SIG-M5 treated with dmso at 0.1 percent for 504 hours (cell line): ENCODE data around the gene SNX13.

Source experiments
- DNase-seq: peaks from one replicate; lab custom pipeline; 2025; ENCODE audit not compliant: unreplicated experiment; lab: John Stamatoyannopoulos, UW

SNX13 gene

GRCh38 chr7:17940302-17940883 lies at the start of gene SNX13:
TSS of gene SNX13 (minus strand) at chr7:17940494. CDS start at chr7:17940295, 199 bp downstream.
- DNase-seq, result peak; percentile 83

GRCh38 chr7:17989546-17989945 lies 49.3 kb upstream of the SNX13 start:
- DNase-seq, result no peak

GRCh38 chr7:17988858-17989257 lies 48.6 kb upstream of the SNX13 start:
- DNase-seq, result no peak

GRCh38 chr7:17988141-17988540 lies 47.8 kb upstream of the SNX13 start:
- DNase-seq, result no peak

DNA sequence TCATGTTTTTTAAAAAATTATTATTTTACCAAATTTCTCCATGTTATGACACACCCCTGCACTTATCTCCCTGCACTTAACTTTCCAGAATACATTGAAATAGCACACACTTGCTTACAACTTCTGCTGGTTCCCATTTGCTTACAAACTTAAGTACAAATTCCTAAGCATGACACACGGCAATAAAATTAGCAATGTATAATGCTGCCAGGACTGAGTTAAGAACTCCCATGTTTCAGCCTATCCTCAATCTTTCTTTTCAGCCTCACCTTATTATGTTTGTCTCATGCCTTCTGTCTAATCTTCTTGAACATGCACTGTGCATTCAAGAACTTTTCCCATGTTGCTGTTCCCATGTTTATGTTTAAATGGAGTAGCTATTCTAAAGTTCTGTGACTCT lies 46.6 kb upstream of the SNX13 start:
- DNase-seq, result no peak

GRCh38 chr7:17985473-17986239 lies 45.4 kb upstream of the SNX13 start:
- no peak for DNase-seq

DNA sequence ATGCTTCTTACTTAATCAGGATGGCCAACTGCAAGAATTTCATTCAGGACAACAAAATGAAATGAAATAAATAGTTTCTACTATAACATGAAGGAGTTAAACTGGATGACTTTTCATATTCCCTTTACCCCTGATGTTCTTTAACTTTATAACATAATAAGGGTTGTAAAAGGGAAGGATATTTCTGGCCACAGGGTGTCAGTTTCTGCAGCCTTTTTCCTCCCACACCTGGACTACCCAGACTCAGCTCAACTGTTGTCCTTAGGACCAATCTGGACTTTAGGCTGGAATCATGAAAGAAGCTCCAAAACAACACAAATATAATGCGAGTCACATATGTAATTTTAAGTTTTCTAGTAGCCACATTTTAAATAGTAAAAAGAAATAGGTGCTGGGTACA lies 44.0 kb upstream of the SNX13 start:
- no peak for DNase-seq

DNA sequence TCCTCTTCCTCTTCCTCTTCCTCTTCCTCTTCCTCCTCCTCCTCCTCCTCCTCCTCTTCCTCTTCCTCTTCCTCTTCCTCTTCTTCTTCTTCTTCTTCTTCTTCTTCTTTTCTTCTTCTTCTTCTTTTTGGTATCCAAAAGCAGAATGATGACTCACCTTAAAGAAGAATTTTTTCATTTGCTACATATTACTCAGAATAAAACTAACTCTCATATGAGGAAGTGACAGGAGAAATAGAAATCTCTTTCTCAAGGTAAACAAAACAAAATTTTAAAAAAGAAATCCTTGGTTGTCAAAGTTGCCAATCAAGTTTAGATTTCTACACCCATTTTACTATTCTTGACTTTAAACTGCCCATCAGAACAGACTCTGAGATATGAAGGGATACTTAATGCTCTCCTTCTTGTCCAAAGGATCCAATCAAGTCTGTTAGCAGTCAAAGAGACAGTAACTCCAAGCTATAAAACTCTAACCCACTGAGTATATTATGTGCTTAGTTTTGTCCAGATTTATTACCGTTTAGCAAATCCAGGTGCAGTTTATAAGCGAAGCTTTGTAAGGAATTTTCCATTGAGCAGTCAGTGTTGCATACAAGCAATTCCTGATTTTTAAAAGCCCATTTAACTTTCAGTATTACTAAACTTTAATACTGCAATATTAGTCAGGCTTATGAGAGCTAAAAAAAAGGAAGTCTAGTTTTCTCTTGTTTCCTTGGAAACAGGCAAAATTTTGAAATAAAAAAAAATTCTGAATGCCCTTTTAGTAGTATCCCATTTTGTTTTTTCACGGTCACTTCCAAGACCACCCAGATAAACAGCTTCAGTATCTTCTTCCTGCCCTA lies 43.1 kb upstream of the SNX13 start:
- DNase-seq, result peak; percentile 14

DNA sequence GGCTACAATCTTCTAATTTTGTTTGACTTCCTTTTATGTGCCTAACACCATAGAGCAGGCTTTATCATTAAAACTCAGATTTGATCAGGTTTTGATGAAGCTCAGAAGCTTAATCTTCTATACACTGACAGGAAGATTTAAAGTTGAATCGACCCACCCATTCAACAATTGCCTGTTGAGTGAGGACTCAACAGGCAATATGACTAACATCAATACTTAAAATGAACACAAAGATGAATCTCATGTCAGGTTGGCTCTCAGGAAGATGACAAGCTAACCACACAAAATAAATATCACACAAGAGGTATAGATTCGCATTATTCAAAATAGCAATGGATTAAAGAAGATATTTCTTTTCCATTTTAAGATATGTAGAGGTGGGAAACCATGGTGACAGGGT lies 36.7 kb upstream of the SNX13 start:
- no peak for DNase-seq

DNA sequence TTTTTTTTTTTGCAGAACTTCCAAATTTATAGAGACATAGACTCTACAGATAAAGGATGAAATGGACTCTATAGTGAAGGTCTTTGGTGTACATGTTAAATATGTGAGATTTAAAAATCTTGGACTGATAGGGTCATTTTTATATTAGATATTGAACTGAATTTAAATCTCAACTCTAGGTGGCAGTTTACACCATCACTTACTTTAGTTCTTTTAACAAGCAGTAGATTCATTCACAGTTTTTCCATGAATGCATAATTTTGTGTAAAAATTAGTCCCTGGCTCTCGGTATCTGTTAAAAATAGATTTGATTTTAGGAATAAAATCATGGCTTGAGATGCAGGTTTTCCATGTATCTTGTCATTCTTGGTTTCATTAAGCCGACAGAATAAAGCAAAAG lies 31.1 kb upstream of the SNX13 start:
- DNase-seq, result no peak

DNA sequence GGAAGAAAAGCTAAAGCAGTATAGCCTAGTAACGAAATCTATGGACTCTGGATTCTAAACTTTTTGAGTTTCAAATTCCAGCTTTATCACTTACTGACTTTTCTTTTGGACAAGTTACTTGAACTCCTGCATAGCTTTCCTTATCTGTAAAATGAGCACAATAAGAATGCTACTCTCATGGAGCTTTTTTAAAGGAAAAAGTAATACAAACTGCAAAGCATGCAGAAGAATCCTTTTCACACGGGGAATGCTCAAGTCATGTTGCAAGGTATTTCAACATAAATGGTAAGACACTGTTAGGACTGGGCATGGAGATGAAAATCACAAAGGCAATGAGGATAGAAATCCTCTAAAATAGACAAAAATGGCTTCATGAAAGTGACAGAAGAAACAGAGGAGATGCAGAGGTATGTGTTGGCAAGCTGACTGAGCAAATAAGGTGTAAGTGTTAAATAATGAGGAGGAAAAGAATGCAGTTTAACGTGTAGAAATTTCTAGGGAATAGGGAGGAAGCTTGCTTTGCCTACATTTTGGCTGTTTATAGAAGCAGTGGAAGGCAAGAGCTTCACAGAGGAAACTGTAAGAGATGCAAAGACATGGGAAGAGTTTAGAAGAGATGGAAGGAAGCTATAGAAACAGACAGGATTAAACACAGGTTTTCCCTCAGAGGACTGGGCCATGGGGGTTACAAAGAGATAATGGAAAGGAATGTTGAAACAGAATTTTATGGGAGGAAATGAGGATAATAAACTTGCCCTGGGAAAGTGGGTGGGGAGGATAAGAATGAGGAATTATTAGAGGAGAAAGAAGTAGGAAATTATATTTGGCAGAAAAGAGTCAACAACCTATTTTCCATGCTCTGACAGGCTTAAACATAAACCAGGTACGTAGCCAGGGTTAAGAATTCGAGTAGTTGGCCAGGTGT lies 28.8 kb upstream of the SNX13 start:
- DNase-seq, result no peak

DNA sequence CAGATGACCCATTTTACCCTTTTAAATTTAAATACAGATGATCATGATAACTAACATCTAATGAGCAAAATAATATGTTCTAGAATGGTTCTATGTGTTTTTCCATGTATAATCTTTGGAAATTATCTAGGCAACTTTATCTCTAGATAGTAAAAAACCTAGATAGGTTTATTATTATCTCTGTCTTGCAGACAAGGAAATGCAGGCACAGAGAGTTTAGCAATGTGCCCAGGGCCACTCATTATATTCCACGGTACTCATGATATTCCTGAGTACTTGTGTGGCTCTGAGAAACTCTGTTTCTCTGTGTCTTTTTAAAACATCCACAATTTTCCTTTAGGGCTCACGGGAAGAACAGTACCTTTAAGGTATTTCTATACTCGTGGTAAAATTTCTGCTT lies 26.4 kb upstream of the SNX13 start:
- no peak for DNase-seq

DNA sequence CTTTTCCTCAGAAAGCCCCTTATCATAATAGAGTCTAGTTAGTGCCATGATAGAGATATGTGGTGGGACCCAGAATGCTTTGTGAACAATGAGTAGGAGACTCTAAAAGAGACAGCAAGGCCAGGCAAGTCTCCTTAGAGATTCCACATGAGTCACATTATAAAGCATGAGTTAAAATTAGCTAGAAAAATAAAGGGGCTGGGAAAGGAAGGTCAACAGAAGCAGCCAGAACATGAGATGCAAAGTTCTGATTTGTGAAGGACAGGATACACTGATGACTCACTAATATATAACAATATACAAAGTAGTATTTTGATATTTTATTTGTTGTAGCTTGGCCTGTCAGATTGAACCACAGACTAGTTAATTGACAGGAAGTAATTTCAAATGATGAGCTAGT lies 25.3 kb upstream of the SNX13 start:
- no peak for DNase-seq

DNA sequence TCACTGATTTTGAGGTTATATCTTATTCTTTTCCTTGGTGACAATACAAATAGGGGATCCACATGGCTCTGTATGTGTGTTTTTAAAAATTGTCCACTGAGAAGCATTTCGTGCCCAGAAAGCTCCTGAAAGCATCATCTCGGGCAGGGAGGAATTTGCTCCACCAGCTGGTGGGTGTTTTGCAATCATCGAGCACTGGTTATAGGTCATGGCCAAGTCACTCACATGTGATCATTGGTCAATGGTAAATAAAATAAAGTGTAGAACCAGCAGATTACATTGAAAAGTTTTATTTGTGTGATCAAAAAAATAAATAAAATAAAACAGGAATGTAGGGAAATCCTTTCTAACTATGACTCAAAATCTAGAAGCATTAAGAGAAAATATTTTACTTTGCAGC lies 23.0 kb upstream of the SNX13 start:
- DNase-seq, result no peak

DNA sequence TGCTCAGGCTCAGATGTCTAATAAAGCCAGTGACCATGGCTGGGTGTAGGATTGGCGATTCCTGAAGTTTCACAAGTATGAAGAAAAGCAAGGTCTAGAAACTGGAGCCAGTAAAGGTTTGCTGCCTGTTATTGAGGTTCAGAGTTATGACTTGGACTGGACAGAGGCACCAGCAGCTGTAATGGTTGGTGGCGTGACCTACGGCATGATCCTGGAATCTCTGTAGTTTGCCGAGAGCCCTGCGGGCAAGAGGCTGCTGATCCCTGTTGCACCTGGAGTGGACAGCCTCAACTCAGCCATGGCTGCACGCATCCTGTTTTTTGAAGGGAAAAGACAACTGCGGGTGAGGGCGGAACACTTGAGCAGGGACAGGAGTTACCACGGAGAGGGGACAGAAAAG lies 22.4 kb upstream of the SNX13 start:
- no peak for DNase-seq

- DNase-seq, result no peak
Observed at GRCh38 chr7:17957871-17958270, 17.6 kb upstream of the SNX13 start.

GRCh38 chr7:17952387-17952786 lies 12.1 kb upstream of the SNX13 start:
- DNase-seq, result no peak

DNA sequence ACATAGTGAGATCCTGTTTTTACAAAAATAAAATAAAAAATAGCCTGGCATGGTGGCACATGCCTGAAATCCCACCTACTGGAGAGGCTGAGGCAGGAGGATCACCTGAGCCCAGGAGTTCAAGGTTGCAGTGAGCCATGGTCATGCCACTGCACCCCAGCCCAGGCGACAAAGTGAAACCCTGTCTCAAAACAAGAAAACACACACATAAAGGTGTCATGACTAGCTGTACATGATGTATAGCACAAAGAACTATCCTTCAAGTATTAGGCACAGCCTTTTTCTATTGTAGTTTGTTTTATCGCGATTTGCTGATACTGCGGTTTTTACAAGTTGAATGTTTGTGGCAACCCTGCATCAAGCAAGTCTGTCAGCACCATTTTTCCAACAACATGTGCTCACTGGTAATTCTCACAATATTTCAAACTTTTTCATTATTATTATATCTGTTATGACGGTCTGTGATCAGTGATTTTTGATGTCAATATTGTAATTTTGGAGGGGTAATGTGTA lies 11.5 kb upstream of the SNX13 start:
- no peak for DNase-seq

DNA sequence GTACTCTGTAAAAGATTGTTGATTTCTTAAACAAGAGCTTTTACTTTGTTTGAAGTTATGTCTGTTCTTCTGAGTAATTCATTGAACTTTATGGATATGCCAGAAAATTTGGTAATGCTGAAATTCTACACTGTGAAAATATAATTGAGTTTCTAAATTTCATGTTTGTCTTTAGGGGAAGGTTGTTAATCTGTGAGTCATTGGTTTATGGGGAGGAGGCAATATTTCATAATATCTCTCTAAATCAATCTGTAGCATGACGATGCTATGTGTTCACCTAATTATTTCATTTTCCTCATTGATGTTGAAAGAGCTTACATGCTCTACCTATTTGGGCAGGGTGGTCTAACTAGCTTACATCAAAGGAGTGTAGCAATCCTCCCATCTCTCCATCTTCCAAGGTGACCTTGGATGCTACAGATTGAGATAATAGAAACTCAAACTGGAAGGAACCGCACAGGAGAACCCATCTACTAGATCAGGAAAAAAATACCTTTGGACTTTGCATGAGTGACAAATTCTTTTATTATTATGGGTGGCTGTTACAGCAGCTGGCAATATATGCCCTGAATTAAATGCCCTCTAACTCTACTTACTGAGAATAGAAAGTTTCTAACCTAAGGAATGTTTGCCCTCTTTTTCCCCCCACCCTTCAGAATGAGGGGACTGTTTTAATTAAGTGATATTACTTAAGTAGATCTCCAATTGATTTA lies 8.4 kb upstream of the SNX13 start:
- DNase-seq, result no peak

GRCh38 chr7:17947620-17948019 lies 7.3 kb upstream of the SNX13 start:
- DNase-seq, result no peak
